HepG2 (cell line): ENCODE measurements around the gene SRD5A1.

Experiments used
- BRD4 ChIP-seq: sonication (generic); formaldehyde crosslinking; IDR thresholded peaks from 2 replicates; pipeline ENCODE4 v1.4.0; 2020; ENCODE audit warnings: missing genetic modification reagents
- EZH2 ChIP-seq: conservative IDR thresholded peaks from 2 replicates; pipeline ENCODE4 v1.6.1; 2012; ENCODE audit warnings: mild to moderate bottlenecking, low read depth, low read length, moderate library complexity
- HINFP ChIP-seq: sonication (generic); formaldehyde crosslinking; IDR thresholded peaks from 2 replicates; pipeline ENCODE4 v1.4.0; 2020; ENCODE audit warnings: low read depth, mild to moderate bottlenecking, missing genetic modification reagents
- KDM5A ChIP-seq: fragments of 200-600 bp; sonication (generic); IDR thresholded peaks from 2 replicates; pipeline ENCODE4 v1.7.0; 2018; ENCODE audit warnings: antibody characterized with exemption, mild to moderate bottlenecking, low read length, borderline replicate concordance
- MAZ ChIP-seq, 2 experiments: sonication (generic) in 1 of 2; formaldehyde crosslinking in 1 of 2; IDR thresholded peaks; 2 replicates each; pipeline versions ENCODE4 v1.5.0 to v1.6.1; 2012 to 2020; ENCODE audit warnings: low read depth in 2 of 2, mild to moderate bottlenecking in 2 of 2, borderline replicate concordance in 1 of 2, improper control_type of control experiment in 1 of 2, low read length in 1 of 2, missing genetic modification reagents in 1 of 2, moderate library complexity in 1 of 2
- POLR2AphosphoS5 ChIP-seq: IDR thresholded peaks from 2 replicates; pipeline ENCODE4 v1.6.1; 2012; ENCODE audit warnings: low read depth, low read length
- RAD21 ChIP-seq: fragments of 450-650 bp; formaldehyde crosslinking; IDR thresholded peaks from 2 replicates; pipeline ENCODE4 v1.5.0; 2020; ENCODE audit warnings: mild to moderate bottlenecking
- TARDBP ChIP-seq: sonication (generic); formaldehyde crosslinking; IDR thresholded peaks from 2 replicates; pipeline ENCODE4 v1.8.0; 2022; ENCODE audit warnings: mild to moderate bottlenecking, missing genetic modification reagents
- U2AF1 ChIP-seq: fragments of 200-400 bp; formaldehyde crosslinking; optimal IDR thresholded peaks from 2 replicates; pipeline ENCODE3; 2017; ENCODE audit warnings: mild to moderate bottlenecking, low read depth, low read length
- ZHX2 ChIP-seq, 2 experiments: sonication (generic) in 1 of 2; formaldehyde crosslinking in 1 of 2; IDR thresholded peaks; 2 replicates each; pipeline versions ENCODE4 v1.6.1 to v1.9.0; 2014 to 2022; ENCODE audit warnings: antibody characterized with exemption in 1 of 2, borderline replicate concordance in 1 of 2, inconsistent platforms in 1 of 2, low read depth in 1 of 2, missing genetic modification reagents in 1 of 2
- TF ChIP-seq, protein P1 (sequence below): sonication (generic); formaldehyde crosslinking; IDR thresholded peaks from 2 replicates; pipeline ENCODE4 v1.4.0; 2020; ENCODE audit warnings: missing genetic modification reagents

DNA sequence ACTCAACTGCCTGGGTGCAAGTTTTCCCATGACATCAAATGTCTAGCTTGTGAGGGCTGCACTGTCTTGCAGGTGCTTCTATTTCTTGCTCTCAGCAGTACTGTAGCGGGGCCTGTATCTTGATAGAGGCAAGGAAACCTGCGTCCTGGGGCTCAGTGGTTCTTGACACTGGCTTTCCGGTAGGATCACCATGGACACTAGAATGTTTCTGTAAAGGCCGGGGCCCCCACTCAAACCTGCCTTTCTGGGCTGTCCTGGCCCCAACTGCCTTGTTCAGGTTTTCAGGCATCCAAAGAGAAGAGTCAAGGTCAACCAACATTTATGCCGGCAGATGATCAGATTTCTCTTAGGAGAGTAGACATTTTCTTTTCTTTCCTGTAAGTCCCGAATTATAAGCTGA lies 53.3 kb downstream of the SRD5A1 start:
- TF ChIP-seq BRD4 (CRISPR knock-in tag) (no peak), HINFP (CRISPR knock-in tag) (no peak), RAD21 (CRISPR knock-in tag) (no peak), U2AF1 (no peak), EZH2 (no peak), MAZ (IDR thresholded peaks at IDR 0.05; ENCODE audit: borderline replicate concordance, low read depth, low read length) (no peak), MAZ (CRISPR knock-in tag; IDR thresholded peaks at IDR 0.05; ENCODE audit: low read depth) (no peak), KDM5A (no peak), TARDBP (CRISPR knock-in tag) (no peak), ZHX2 (IDR thresholded peaks at IDR 0.05; ENCODE audit: low read depth) (no peak), ZHX2 (CRISPR knock-in tag; IDR thresholded peaks at IDR 0.05; ENCODE audit: borderline replicate concordance) (no peak), POLR2AphosphoS5 (no peak)
- TF ChIP-seq, protein P1, sequence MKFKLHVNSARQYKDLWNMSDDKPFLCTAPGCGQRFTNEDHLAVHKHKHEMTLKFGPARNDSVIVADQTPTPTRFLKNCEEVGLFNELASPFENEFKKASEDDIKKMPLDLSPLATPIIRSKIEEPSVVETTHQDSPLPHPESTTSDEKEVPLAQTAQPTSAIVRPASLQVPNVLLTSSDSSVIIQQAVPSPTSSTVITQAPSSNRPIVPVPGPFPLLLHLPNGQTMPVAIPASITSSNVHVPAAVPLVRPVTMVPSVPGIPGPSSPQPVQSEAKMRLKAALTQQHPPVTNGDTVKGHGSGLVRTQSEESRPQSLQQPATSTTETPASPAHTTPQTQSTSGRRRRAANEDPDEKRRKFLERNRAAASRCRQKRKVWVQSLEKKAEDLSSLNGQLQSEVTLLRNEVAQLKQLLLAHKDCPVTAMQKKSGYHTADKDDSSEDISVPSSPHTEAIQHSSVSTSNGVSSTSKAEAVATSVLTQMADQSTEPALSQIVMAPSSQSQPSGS, result no peak
